Renal cortical epithelial cell (primary cell): ENCODE results near the gene THOC6. TPM values are rescaled to one million over a fixed set of nuclear protein-coding genes. Genes with fewer than 3 reads are reported as not detected.

ENCODE experiments used
- DNase-seq: peaks from one replicate; pipeline ENCODE4 v3.0.0-alpha.2; 2011; ENCODE audit warnings: low read depth
- total RNA-seq: library from RNA; depleted of rRNA; stranded (reverse); fragments of >200 nt; gene quantifications from 2 replicates; pipeline ENCODE4 v1.2.3, GENCODE V29; 2014

Gene THOC6
- total RNA-seq, result 13.5 and 13.7 TPM in 2 replicates

GRCh38 chr16:3023669-3024478, at the start of gene THOC6, which contains the start of gene HCFC1R1:
Gene THOC6, plus strand, starts transcription at chr16:3024035. Its CDS starts 292 bp downstream, at chr16:3024327.
Gene HCFC1R1, minus strand, starts transcription at chr16:3023942. Its CDS starts 1 bp downstream, at chr16:3023941.
- DNase-seq, result peak; percentile 95

DNA sequence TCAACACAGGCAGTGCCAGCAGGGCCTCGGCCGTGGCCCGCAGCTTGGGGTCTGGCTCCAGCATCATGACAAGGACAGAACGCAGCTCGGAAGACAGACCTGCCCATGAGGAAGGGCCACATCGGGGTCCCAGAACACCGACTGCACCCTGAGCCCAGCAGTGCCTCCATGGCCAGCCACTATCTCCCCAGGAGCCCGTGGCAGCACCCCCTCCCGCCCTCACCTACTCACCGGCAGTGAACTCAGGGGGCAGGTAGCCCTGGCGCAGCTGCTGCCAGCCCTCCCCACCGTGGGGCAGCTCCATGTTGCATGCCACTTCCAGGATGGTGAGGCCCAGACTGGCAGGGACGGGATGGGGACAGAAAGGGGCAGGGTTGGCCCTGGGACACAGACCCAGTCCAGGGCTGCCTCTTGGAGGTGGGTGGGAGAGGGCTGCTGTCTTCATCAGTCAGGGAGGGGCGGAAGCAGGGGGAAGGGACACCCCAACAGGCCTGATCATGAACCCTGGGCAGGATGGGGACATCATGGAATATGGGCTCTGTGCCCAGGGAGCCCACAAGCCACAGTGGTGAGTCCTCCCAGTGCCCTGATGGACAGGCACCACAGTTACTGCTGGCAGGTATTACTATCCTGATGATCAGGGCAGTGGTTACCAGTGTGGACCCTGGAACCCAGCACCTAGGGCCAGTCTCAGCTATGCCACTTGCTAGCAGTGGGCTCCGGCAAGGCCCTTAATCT, 49.3 kb upstream of the THOC6 start:
- no peak for DNase-seq

DNA sequence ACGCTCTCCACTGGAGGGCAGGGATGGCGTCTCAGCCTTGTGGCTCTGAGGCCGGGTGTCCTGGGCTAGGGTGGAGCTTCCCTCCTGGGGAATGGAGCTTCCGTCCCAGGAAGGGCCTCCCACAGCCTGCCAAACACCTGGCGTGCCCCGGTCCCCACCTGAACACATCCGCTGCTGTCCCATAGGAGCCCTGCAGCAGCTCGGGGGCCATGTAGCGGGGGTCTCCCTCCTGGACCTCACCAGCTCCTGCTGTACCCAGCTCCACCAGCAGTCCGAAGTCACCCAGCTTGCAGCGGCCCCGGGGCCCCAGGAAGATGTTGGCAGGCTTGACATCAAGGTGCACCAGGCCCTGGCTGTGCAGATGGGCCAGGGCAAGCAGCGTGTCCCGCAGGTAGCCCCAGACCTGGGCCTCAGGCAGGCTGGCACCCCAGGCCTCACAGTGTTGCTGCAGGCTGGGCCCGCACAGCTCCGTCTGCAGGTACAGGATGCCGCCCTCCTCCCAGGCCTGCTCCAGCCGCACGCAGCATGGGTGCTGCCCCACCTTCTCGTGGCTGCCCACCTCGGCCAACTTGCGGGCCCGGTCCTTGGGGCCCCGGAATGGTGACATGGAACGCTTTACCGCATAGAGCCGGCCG, 48.6 kb upstream of the THOC6 start:
- no peak for DNase-seq

GRCh38 chr16:2976201-2976600, 47.6 kb upstream of the THOC6 start:
- no peak for DNase-seq

- no peak for DNase-seq
Observed at GRCh38 chr16:2976673-2977072, 47.2 kb upstream of the THOC6 start.

DNA sequence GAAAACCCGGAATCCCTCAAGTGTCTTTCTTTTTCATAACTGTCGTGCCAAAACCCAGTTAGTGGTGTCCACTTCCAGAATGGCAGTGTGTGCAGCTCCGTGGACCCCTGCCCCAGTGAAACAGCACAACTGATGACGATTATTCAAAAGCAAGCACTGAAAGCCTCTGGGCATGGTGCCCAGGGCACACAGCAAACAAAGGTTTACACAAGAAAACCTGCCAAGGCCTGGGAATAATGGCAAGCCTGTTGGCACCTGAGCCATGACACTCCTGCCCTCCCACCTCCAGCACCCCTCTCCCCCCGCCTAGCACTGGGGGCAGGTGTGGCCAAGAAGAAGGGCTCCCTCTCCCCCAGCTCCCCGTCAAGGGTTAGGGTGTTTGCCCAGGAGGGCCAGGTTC, 46.4 kb upstream of the THOC6 start:
- DNase-seq, result no peak

DNA sequence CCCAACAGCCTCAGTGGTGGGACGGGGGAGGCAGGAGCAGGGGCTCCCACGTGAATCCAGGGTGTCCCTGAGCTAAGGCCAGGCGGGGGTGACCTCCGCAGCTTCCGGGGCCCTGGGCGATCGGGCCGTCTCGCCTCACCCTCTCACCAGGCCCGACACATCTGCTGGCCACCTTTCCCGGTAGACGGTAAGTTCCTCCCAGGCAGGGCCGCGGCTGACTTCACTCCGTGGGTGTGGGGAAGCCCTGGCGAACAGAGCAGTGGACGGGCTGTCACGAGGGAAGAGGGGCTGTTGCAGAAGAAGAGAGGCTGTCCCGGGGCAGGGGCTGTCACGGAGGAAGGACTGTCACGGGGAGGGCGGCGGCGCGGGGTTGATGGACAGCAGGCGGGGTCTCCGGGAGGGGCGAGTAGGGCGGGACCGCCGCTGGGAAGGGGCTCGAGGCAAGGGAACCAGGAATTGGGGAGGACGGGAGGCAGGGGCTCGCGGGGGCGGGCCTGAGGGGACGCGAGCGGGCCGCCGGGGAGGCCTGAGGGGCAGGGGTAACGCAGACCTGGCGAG, 44.1 kb upstream of the THOC6 start:
- DNase-seq, result no peak

DNA sequence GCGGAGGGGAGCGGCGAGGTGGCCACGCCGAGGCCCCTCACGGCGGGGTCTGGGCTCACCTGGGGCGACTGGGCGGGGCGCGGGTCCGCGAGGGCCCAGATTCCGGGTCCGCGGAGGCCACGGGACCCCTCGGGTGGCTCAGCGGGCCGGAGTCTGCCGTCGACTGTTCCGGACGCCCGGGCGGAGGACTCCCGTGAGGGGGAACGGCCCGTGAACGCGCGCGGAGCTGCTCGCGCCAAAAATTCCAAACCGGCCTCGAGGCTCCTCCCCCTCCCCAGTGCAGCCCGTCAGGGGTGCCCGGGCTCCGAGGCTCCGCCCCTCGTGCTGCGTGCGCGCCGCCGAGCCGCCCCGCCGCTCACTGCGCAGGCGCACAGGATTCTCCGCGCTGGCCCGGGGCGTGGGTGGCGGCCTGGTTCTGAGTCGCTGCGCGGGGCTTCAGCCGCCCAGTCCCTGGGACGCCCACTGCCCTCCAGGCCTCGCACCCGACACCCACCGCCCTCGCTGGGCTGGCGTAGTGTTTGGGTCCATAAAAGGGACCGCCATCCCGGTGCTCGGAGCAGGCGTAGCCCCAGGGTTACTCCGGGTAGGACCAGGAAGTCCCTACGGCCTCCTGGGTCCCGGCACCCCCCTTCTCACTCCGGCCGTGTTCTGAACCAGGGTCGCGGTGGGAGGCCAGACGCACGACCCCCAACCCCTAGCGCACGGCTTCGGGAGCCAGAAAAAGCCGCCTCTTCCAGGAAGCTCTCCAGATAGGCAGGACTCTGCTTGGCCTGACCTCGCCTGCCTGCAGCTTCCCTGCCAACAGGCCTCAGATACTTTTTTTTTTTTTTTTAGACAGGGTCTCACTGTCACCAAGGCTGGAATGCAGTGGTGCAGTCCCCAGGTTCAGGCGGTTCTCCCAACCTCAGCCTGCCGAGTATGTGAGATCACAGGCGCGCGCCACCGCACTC, 43.3 kb upstream of the THOC6 start, which contains the start of gene PKMYT1:
PKMYT1 (minus strand) TSS at position 220 of the 950 bp plus-strand sequence. CDS start 789 bp downstream, outside the sequence.
- DNase-seq, result peak; percentile 56

DNA sequence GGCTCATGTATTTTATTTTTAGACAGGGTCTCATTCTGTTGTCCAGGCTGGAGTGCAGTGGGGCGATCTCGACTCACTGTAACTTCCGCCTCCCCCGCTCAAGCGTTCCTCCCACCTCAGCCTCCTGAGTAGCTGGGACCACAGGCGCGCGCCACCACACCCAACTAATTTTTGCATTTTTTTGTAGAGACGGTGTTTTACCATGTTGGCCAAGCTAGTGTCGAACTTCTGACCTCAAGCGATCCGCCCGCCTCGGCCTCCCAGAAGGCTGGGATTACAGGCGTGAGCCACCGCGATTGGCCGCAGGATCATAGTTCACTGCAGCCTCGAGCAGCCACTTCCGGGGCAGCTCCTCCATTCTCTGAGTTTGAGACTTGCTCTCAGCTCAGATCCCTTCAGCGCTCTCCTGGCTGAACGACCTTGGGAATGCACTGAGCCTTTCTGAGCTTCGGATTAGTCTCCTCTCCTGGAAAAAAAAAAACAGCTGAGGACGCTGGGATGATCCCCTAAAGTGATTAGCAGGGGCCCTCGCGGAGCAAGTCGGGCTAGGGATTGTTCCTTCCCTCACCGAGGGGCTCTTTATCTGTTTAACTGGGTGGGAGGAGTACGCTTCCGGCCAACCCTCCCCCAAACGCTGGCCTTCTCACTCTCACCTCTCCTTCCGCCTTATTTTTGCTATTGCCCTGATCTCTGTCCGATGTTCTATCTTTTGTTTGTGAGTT, 42.5 kb upstream of the THOC6 start:
- no peak for DNase-seq

DNA sequence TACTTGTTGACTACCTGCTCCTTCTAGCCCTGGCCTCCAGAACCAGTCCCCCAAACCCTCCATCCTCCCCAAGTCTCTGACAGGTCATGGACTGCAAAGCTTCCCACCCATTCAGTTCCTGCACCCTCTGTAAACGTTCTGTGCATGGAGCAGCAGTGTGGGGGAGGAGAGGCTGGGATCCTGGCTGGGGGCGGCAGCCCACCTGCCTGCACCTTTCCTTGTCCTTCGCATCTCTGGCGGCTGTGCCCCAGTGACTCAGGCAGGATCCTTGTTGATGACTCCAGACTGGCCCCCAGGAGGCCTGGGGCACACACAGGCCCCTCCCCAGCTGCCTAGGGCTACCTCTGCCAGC, 42.0 kb upstream of the THOC6 start:
- no peak for DNase-seq

DNA sequence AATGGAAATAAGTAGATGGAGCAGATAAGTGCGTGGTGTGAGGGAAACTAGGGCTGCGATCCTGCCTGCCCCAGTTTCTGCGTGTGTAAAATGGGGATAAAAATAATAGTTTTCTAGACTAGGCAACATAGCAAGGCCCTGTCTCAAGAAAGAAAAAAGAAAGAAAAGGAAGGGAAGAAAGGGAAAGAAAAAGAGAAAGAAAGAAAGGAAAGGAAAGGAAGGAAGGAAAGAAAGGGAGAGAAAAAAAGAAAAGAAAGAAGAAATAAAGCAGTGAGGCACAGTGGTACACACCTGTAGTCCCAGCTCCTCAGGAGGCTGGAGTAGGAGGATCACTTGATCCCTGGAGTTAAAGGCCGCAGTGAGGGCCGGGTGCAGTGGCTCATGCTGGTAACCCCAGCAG, 41.4 kb upstream of the THOC6 start:
- no peak for DNase-seq

DNA sequence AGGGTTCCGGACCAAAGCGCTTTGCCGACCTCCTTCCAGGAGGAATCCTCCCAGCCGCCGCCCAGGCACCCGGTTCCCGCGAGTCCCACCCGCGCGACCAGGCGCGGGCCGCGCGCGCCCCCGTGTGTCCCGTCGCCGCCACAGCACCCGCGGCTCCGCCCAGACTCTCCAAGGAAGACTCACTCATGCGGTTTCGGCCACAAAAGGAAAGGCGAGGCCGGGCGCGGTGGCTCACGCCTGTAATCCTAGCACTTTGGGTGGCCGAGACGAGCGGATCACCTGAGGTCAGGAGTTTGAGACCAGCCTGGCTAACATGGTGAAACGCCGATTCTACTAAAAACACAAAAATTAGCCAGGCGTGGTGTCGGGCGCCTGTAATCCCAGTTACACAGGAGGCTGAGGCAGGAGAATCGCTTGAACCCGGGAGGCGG, 40.1 kb upstream of the THOC6 start:
- DNase-seq, result peak; percentile 47

GRCh38 chr16:2985462-2985861, 38.4 kb upstream of the THOC6 start:
- no peak for DNase-seq

GRCh38 chr16:2985893-2986355, 37.9 kb upstream of the THOC6 start:
- DNase-seq, result no peak

DNA sequence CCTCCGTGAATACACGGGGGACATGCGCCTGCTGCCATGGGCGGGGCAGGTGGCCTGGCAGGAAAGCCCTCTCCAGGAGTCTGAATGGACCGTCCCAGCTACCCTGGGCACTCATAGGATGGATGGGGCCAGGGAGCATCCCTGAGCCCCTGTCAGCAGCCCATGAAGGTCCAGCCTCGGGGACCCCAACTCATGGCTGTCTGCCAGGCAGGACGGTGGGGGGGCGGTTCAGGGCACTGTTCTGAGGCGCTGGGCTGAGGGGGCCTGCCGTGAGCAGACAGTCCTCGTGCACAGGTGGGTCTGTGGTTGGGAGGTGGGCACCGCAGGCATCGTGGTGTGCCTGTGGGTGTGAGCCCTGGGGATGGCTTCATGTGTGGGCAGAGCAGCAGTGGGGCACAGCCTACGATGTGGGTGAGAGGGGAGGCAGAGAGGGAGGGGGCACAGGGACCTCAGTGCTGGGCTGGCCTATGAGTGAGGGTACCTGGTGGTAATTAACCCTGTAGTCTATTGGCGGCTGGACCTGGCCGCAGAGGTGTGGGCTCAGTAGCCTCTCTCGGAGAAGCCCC, 37.1 kb upstream of the THOC6 start:
- no peak for DNase-seq

- no peak for DNase-seq
Observed at GRCh38 chr16:2987286-2987685, 36.5 kb upstream of the THOC6 start.

GRCh38 chr16:2987833-2988232, 36.0 kb upstream of the THOC6 start:
- DNase-seq, result no peak

DNA sequence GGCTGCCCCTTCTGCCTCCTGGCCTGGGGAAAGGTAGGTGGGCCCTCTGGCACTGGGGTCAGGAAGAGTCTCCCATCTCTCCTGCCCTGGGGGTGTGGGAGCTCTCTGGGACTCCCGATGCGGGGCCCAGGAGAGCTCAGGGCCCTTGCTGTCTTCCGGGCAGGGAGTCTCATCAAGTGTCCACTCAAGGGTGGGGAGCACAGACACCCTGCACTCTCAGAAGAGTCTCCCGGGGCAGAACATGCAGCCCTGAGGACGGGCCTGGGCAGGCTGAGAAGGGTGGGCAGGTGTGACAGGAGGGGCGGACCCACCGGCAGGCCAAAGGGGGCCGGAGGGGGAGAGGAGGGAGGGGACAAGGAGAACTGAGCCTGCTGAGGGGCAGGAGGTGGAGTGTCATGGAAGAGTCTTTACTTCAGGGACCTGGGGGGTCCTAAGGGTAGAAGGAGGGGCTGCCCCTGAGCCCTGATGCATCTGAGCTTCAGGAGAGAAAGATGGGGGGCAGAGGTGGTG, 35.2 kb upstream of the THOC6 start:
- DNase-seq, result no peak

GRCh38 chr16:2990891-2991290, 32.9 kb upstream of the THOC6 start:
- DNase-seq, result no peak
